ENCODE results near the gene C10orf90.

- no peak for TF ChIP-seq CTCF (IDR thresholded peaks at IDR 0.05)
- no peak for TF ChIP-seq POLR2AphosphoS5 (IDR thresholded peaks at IDR 0.05; ENCODE audit: low read depth, low read length)
- no peak for TF ChIP-seq REST (IDR thresholded peaks at IDR 0.05; ENCODE audit: insufficient read depth in 1 of 2, low read depth in 2 of 2, low read length in 1 of 2)
- TF ChIP-seq SIN3A (IDR thresholded peaks at IDR 0.05; ENCODE audit: borderline replicate concordance, insufficient read depth, low read depth, low read length) = no peak
- no peak for TF ChIP-seq TCF7L2 (IDR thresholded peaks at IDR 0.05; ENCODE audit: low read depth, low read length)
These were observed 168.7 kb downstream of the C10orf90 start for GRCh38 chr10:126501828-126502227.
